IMR-90 (cell line): ENCODE measurements around the gene G3BP2. TPM values are rescaled to one million over a fixed set of nuclear protein-coding genes. Genes with fewer than 3 reads are reported as not detected.

Experiments used
- ATAC-seq: fragments of 200-7000 bp; cut with Tn5 transposase; 2 replicates; pipeline ENCODE4 v1.9.1; 2020; ENCODE audit warnings: low read depth, mild to moderate bottlenecking, moderate library complexity
- BruUV-seq: library from RNA; stranded (reverse); fragments of 400-500 nt; replicated peaks from 2 replicates; lab custom pipeline; 2021; lab: Mats Ljungman, UMichigan
- CTCF ChIA-PET: fragments of 300-600 bp; formaldehyde crosslinking; extraction: SDS; loops from one replicate; lab custom pipeline; 2021; ENCODE audit warnings: antibody characterized with exemption; lab: Yijun Ruan, JAX
- POLR2A ChIA-PET: fragments of 300-600 bp; sonication (Branson Sonifier 250); formaldehyde crosslinking; loops from one replicate; lab custom pipeline; 2022; ENCODE audit warnings: antibody characterized with exemption; ENCODE audit not compliant: unreplicated experiment; lab: Charles Lee
- DNase-seq: peaks from one replicate; pipeline ENCODE4 v3.0.0; 2013
- H2AFZ ChIP-seq: replicated peaks from 2 replicates; pipeline ENCODE3; 2013; ENCODE audit warnings: low read length, mild to moderate bottlenecking; ENCODE audit not compliant: poor library complexity
- H2AK5ac ChIP-seq: 2 replicates; pipeline ENCODE4 v1.6.1; 2013; ENCODE audit warnings: low read depth, low read length, inconsistent platforms
- H2AK9ac ChIP-seq: replicated peaks from 2 replicates; pipeline ENCODE3; 2013; ENCODE audit warnings: mild to moderate bottlenecking, low read depth, low read length, moderate library complexity; ENCODE audit not compliant: poor library complexity
- H2BK120ac ChIP-seq: 2 replicates; pipeline ENCODE4 v1.6.1; 2013; ENCODE audit warnings: low read depth, low read length, inconsistent platforms
- H2BK15ac ChIP-seq: 3 replicates; pipeline ENCODE4 v1.6.1; 2013; ENCODE audit warnings: low read depth, low read length, inconsistent platforms
- H2BK20ac ChIP-seq: 2 replicates; pipeline ENCODE4 v1.6.1; 2013; ENCODE audit warnings: low read depth, mild to moderate bottlenecking, inconsistent platforms, low read length, moderate library complexity
- H2BK5ac ChIP-seq: 2 replicates; pipeline ENCODE4 v1.6.1; 2013; ENCODE audit warnings: mild to moderate bottlenecking, low read depth, low read length, inconsistent platforms; ENCODE audit not compliant: poor library complexity, severe bottlenecking
- H3K14ac ChIP-seq: replicated peaks from 2 replicates; pipeline ENCODE4 v1.6.1; 2013; ENCODE audit warnings: low read depth, low read length, inconsistent platforms
- H3K18ac ChIP-seq: 2 replicates; pipeline ENCODE4 v1.6.1; 2013; ENCODE audit warnings: low read depth, low read length, control low read depth
- H3K23ac ChIP-seq: 2 replicates; pipeline ENCODE4 v1.6.1; 2013; ENCODE audit warnings: low read depth, low read length, inconsistent platforms
- H3K27ac ChIP-seq: 2 replicates; pipeline ENCODE4 v1.5.1; 2013; ENCODE audit warnings: mild to moderate bottlenecking, control low read depth, low read length; ENCODE audit not compliant: insufficient read depth
- H3K27me3 ChIP-seq: 2 replicates; pipeline ENCODE4 v1.6.1; 2013; ENCODE audit warnings: low read length; ENCODE audit not compliant: control insufficient read depth, insufficient read depth
- H3K36me3 ChIP-seq: 2 replicates; pipeline ENCODE4 v1.6.1; 2013; ENCODE audit warnings: low read length, mixed read lengths; ENCODE audit not compliant: control insufficient read depth, insufficient read depth
- H3K4ac ChIP-seq: 2 replicates; pipeline ENCODE4 v1.6.1; 2013; ENCODE audit warnings: low read depth, low read length, inconsistent platforms
- H3K4me1 ChIP-seq: 2 replicates; pipeline ENCODE4 v1.6.1; 2013; ENCODE audit warnings: low read length, mixed read lengths; ENCODE audit not compliant: control insufficient read depth, insufficient read depth
- H3K4me2 ChIP-seq: 2 replicates; pipeline ENCODE4 v1.6.1; 2013; ENCODE audit warnings: low read depth, mild to moderate bottlenecking, control low read depth, low read length, moderate library complexity
- H3K4me3 ChIP-seq: 2 replicates; pipeline ENCODE4 v1.5.1; 2013; ENCODE audit warnings: low read depth, mild to moderate bottlenecking, control low read depth, low read length, moderate library complexity; ENCODE audit not compliant: insufficient read depth
- H3K56ac ChIP-seq: 2 replicates; pipeline ENCODE4 v1.6.1; 2013; ENCODE audit warnings: low read length, inconsistent platforms; ENCODE audit not compliant: insufficient read depth; ENCODE audit errors: extremely low read depth
- H3K79me1 ChIP-seq, 2 experiments: 2 replicates each; pipeline ENCODE4 v1.6.1; 2013; ENCODE audit warnings: low read length in 2 of 2, inconsistent platforms in 1 of 2, low read depth in 1 of 2
- H3K9ac ChIP-seq: 2 replicates; pipeline ENCODE4 v1.6.1; 2013; ENCODE audit warnings: low read depth, low read length, control low read depth
- H3K9me1 ChIP-seq: 2 replicates; pipeline ENCODE4 v1.6.1; 2013; ENCODE audit warnings: low read length, inconsistent platforms; ENCODE audit not compliant: insufficient read depth
- H3K9me3 ChIP-seq: 2 replicates; pipeline ENCODE4 v1.6.1; 2013; ENCODE audit warnings: low read length; ENCODE audit not compliant: control insufficient read depth, insufficient read depth
- H4K20me1 ChIP-seq: 2 replicates; pipeline ENCODE4 v1.6.1; 2013; ENCODE audit warnings: low read length, inconsistent platforms; ENCODE audit not compliant: insufficient read depth
- H4K5ac ChIP-seq: 2 replicates; pipeline ENCODE4 v1.6.1; 2013; ENCODE audit warnings: mild to moderate bottlenecking, low read depth, low read length, control low read depth
- H4K8ac ChIP-seq, 2 experiments: 2 replicates each; pipeline ENCODE4 v1.6.1; 2013; ENCODE audit warnings: low read depth in 2 of 2, low read length in 2 of 2, control low read depth in 1 of 2, inconsistent platforms in 1 of 2
- H4K91ac ChIP-seq: 2 replicates; pipeline ENCODE4 v1.6.1; 2013; ENCODE audit warnings: low read depth, low read length, inconsistent platforms; ENCODE audit not compliant: insufficient read depth
- BHLHE40 ChIP-seq: fragments of 150-350 bp; IDR thresholded peaks from 2 replicates; pipeline ENCODE4 v1.6.1; 2016; ENCODE audit warnings: mild to moderate bottlenecking, low read depth, low read length
- MAFK ChIP-seq: IDR thresholded peaks from 2 replicates; pipeline ENCODE4 v1.6.1; 2012; ENCODE audit warnings: low read depth, low read length, improper control_type of control experiment
- SMC3 ChIP-seq: fragments of 150-350 bp; IDR thresholded peaks from 2 replicates; pipeline ENCODE4 v1.6.1; 2016; ENCODE audit warnings: low read depth, mild to moderate bottlenecking, antibody characterized with exemption, low read length, moderate library complexity
- WGBS, 2 experiments: methylation state at CpG; one replicate each; pipeline versions ENCODE4 v1.1.5 to v1.1.7; 2013; ENCODE audit warnings: missing lambda C conversion rate in 2 of 2; ENCODE audit not compliant: insufficient read length in 1 of 2; ENCODE audit errors: extremely low coverage in 2 of 2; 5-methylcytosine and 5-hydroxymethylcytosine counted together
- dilution Hi-C: fragments of 300-500 bp; cut with HindIII; formaldehyde crosslinking; loops from one replicate; pipeline ENCODE4 v1.14.3; 2018; ENCODE audit warnings: low sequenced_read_pairs; ENCODE audit not compliant: unreplicated experiment
- in situ Hi-C: fragments of 300-500 bp; cut with MboI; formaldehyde crosslinking; loops from 3 replicates; pipeline ENCODE4 v1.14.3; 2019; ENCODE audit warnings: low sequenced_read_pairs, inconsistent platforms, mixed read lengths
- intact Hi-C: fragments of 100-400 bp; cut with micrococcal nuclease; formaldehyde crosslinking; loops from 2 replicates; pipeline ENCODE4 v1.10.0; 2022
- polyA plus RNA-seq, 3 experiments: library from polyadenylated mRNA; depleted of rRNA; stranded (reverse); fragments of >200 nt; gene quantifications; 2 replicates each; pipeline ENCODE4 v1.2.3, GENCODE V29; 2012; ENCODE audit warnings: low replicate concordance in 1 of 3
- total RNA-seq: library from RNA; depleted of rRNA; stranded (reverse); fragments of >200 nt; gene quantifications from 2 replicates; pipeline ENCODE4 v1.2.3, GENCODE V29; 2012

Gene G3BP2
- total and polyA plus RNA-seq, 2 of the 4 experiments (the other 2 are of a cell fraction), result 80.5 to 183 TPM

GRCh38 chr4:75699299-75699698 lies 26.1 kb upstream of the G3BP2 start:
- DNase-seq, result no peak
- no peaks in the 10 kb centered on the region for H3K4me1 ChIP-seq
- POLR2A ChIA-PET, result no interaction called here

More at GRCh38 chr4:75699299-75699698, 26.1 kb upstream of the G3BP2 start:
- H4K20me1 ChIP-seq, result no peaks in the 10 kb centered on the region
- H3K4me3 ChIP-seq, result no peak overlapping the region
- in situ Hi-C loops, result no loop called here
- no peak overlapping the region for H3K18ac ChIP-seq
- no peak overlapping the region for H2AK5ac ChIP-seq
- H3K56ac ChIP-seq, result no peak overlapping the region
- peaks cover 2 to 5% of the 10 kb centered on the region in 2 experiments; a peak in 1 of 4 replicates for H3K79me1 ChIP-seq
- dilution Hi-C loops, result no loop called here
- no peak overlapping the region for H2AFZ ChIP-seq
- no peak overlapping the region for H2BK120ac ChIP-seq
- CTCF ChIA-PET, result no interaction called here
- H4K5ac ChIP-seq, result no peak overlapping the region
- H3K4me2 ChIP-seq, result no peak overlapping the region
- no peaks in the 10 kb centered on the region for H3K27me3 ChIP-seq
- no peak overlapping the region for H4K8ac ChIP-seq
- H3K27ac ChIP-seq, result no peak overlapping the region
- H2AK9ac ChIP-seq, result no peak overlapping the region
- TF ChIP-seq MAFK (no peak), SMC3 (no peak), BHLHE40 (no peak)
- H2BK5ac ChIP-seq, result no peak overlapping the region
- H3K9me3 ChIP-seq, result no peaks in the 10 kb centered on the region
- no peak overlapping the region for H3K23ac ChIP-seq
- no peak overlapping the region for H3K14ac ChIP-seq
- no peaks in the 10 kb centered on the region for H3K9me1 ChIP-seq
- H2BK20ac ChIP-seq, result no peak overlapping the region
- H3K4ac ChIP-seq, result no peak overlapping the region
- intact Hi-C loops, result no loop called here
- no peak overlapping the region for H2BK15ac ChIP-seq
- ATAC-seq, result no peak
- H3K9ac ChIP-seq, result no peak overlapping the region
- no CpG with 5 or more reads among the region's 1 CpG for WGBS, 2 experiments
- no peak overlapping the region for H4K91ac ChIP-seq
- BruUV-seq, result no TSS peak
- no peaks in the 10 kb centered on the region for H3K36me3 ChIP-seq
